GM12892 (cell line): ENCODE data around the gene TRPM5.

Source experiments
- DNase-seq: peaks from one replicate; pipeline ENCODE4 v3.0.0; 2011; ENCODE audit not compliant: insufficient read length
- FAIRE-seq: peaks from 2 replicates; lab custom pipeline; 2011; peaks lifted over from hg19 to GRCh38; lab: Jason Lieb, UNC
- POLR2A ChIP-seq: IDR thresholded peaks from 2 replicates; pipeline ENCODE4 v1.6.1; 2011; ENCODE audit warnings: low read depth, low read length, control low read depth
- POLR2AphosphoS5 ChIP-seq: IDR thresholded peaks from 2 replicates; pipeline ENCODE4 v1.6.1; 2011; ENCODE audit warnings: low read depth, low read length, control low read depth
- TAF1 ChIP-seq: IDR thresholded peaks from 2 replicates; pipeline ENCODE4 v1.6.1; 2011; ENCODE audit warnings: low read depth, mild to moderate bottlenecking, control low read depth, low read length, borderline replicate concordance

The TRPM5 gene

GRCh38 chr11:2410616-2411015, 33.7 kb downstream of the TRPM5 start:
- no peak for TF ChIP-seq POLR2AphosphoS5
- TF ChIP-seq TAF1: no peak
- TF ChIP-seq POLR2A: no peak
- FAIRE-seq: no peak
- DNase-seq: no peak

DNA sequence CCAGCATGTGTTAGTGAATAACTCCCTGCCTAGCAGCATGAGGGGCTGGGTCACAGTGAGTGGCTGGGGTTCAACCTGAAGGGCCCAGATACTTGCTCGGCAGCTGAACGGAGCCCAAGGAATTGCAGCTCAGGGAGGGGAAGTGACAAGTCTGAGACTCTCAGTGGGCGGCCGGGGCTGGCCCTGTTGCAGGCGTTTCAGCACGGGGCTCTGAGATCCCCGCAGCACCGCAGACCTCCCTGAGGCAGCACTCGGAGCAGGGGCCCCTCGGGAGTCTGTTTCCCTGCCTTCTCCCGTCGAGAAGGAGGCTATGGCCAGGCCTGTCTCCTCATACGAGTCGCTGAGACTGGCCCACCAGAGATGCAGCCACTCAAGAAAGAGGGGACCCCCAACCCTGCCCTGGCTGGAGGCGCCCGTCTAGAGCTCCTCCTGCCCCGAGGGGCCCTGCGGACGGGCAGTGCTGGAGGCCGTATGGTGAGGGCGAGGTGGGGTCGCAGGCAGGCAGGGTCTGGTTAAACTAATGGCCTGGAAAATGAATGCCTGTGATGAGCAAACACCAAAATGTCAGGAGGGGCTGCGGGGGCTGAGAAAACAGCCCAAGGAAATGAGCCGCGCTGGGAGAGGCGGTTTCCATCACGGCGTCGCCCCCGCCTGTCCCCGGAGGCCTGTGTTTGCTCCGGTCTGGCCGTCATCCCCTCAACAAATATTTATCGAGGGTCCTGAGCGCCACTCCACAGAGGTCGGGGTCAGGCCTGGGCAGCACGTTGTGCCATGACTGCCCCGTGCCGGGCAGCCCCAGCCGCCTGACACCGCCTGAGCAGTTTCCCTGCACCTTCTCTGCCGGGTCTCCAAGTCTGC, 34.5 kb downstream of the TRPM5 start:
- DNase-seq (no peak), FAIRE-seq (no peak)
- TF ChIP-seq POLR2AphosphoS5 (no peak), TAF1 (no peak), POLR2A (no peak)

GRCh38 chr11:2409126-2409525, 35.2 kb downstream of the TRPM5 start:
- FAIRE-seq (no peak), DNase-seq (no peak)
- no peak for TF ChIP-seq TAF1
- no peak for TF ChIP-seq POLR2AphosphoS5
- TF ChIP-seq POLR2A: no peak

GRCh38 chr11:2408671-2409070, 35.6 kb downstream of the TRPM5 start:
- no peak for DNase-seq
- no peak for FAIRE-seq
- TF ChIP-seq POLR2AphosphoS5: no peak

- no peak for FAIRE-seq
- DNase-seq: no peak
- TF ChIP-seq POLR2AphosphoS5: no peak
- TF ChIP-seq POLR2A: no peak
- no peak for TF ChIP-seq TAF1
Measured at GRCh38 chr11:2406878-2407410, 37.4 kb downstream of the TRPM5 start.

DNA sequence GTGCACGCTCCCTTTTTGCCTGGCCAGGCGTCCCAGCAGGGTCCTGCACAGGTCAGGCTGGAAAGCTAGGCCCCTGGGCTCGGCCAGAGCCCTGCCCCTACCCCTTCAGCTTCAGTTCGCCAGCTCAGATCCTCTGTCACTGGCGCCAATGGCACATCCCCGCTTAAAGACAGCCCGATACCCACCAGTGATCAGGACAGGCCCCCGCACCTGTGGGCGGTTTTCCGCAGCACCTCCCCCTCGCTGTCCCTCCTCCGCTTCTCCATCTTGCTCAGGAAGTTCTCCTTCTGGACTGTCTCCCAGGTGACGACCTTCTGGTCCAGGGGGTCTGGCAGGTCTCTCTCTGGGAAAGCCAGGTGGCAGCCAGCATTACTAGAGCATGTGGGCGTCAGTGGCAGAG, 37.9 kb downstream of the TRPM5 start:
- DNase-seq (no peak), FAIRE-seq (no peak)
- no peak for TF ChIP-seq POLR2A
- TF ChIP-seq TAF1: no peak
- TF ChIP-seq POLR2AphosphoS5: no peak

DNA sequence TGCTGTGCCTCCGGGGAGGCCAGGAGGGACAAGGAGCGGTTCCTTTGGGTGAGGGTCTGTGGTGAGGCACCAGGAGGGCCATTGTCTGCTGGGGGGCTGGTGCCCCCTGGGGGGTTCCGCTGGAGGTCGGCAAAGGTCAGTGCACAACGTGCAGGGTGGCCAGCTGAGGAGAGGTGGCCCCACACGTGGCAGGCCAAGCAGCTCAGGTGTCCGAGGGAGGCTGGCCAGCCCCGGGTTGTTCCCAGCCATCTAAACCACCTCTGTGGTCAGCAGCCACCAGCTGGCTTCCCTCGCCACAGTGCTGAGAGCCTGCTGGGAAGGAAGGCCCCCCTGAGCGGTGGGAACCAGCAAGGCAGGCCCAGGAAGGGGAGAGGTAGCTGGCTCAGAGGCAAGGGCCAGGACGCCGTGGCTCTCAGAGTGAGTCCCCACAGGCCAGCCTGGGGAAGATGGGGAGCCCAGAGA, 39.5 kb downstream of the TRPM5 start:
- TF ChIP-seq TAF1: no peak
- no peak for TF ChIP-seq POLR2A
- no peak for TF ChIP-seq POLR2AphosphoS5
- no peak for DNase-seq
- no peak for FAIRE-seq

- no peak for FAIRE-seq
- no peak for DNase-seq
- TF ChIP-seq POLR2AphosphoS5 (no peak), TAF1 (no peak), POLR2A (no peak)
Measured at GRCh38 chr11:2402890-2403645, 41.2 kb downstream of the TRPM5 start.

DNA sequence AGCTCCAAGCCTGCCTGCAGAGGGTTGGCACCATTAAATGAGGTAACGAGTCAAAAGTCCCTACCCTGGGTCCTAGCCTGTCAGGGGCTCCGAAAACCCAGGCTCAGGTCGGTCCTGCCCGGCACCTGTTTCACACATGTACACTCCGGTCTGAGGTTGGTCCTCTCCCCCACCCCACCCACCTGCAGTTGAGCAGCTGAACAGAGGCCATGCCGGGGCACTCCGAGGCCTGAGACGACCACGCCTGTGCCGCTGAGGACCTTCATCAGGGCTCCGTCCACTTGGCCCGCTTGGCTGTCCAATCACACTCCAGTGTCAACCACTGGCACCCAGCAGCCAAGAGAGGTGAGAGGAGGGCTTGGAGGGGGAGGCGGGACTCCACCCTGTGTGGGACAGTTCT, 42.2 kb downstream of the TRPM5 start:
- DNase-seq: no peak
- FAIRE-seq: no peak

DNA sequence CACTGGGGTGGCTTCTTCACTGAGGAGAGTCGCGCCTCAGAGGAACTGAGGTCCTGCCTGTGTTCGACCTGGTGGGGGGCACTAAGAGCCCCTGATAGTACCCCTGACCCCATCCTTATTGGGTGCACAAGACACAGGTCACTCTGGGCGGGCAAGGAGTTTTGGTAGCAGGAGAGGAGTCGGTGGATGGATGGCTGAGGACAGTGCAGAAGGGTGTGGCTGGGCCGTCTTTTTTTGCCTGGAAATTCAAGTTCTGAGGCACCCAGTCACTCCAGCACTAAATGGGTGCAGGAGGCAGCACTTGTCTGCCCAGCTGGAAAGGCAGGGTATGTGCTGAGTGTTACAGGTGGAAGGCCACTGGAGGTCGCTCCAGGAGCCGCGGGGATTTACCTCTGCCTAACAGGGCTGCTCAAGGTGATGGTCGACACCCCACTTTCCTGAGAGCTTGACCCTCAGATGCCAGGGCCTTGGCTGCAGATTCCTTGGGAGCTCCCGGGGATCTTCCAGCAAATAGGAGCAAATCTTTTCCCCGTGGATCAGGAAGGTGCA, 42.8 kb downstream of the TRPM5 start:
- TF ChIP-seq POLR2A (no peak), POLR2AphosphoS5 (no peak), TAF1 (no peak)
- DNase-seq (no peak), FAIRE-seq (no peak)

More for the DNA sequence above, 42.2 kb downstream of the TRPM5 start:
- TF ChIP-seq POLR2AphosphoS5 (no peak), TAF1 (no peak), POLR2A (no peak)

DNA sequence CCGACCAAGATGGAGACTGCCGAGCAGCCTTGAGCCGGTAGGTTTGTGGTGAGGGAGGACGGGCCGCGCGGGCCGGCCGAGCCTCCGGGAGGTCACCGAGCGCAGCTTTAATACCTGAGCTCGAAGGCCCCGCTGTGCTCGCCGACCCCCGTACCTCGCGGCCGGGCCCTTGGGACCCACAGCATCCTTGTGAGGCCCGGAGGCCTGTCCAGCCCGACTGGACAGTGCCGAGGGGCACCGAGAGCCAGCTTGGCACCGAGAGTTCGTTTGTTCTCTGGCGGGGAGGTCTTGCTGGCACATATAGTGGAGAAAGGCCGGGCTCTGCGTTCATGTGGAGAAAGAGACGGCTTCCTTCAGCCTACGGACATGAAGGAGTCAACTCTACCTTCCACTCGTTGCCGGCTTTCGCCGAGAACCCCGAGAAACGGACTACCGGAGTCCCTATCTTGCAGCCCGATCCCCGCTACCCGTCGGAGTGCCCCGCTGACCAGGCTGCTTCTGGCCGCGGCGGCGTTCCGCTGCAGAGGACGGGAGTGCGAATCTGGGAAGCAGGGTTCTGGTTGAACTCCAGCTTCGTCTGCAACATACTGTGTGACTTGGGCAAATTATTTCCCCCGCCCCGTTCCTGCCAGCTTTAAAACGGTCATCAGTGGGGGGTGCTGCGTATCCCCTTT, 43.4 kb downstream of the TRPM5 start:
- TF ChIP-seq POLR2AphosphoS5 (no peak), POLR2A (no peak), TAF1 (peak; percentile 55; the same call in 1 of the 2 replicates)
- DNase-seq: no peak
- FAIRE-seq: peak; percentile 40
